B cell (primary cell): ENCODE results near the gene ZNF282. TPM values are rescaled to one million over a fixed set of nuclear protein-coding genes. Genes with fewer than 3 reads are reported as not detected.

Experiments
- ATAC-seq: fragments of 200-7000 bp; cut with Tn5 transposase; one replicate; pipeline ENCODE4 v1.10.0; 2021; ENCODE audit warnings: low read depth, mild to moderate bottlenecking, moderate number of reproducible peaks, moderate library complexity
- CTCF ChIA-PET: fragments of 350-600 bp; sonication (Branson Sonifier 250); formaldehyde crosslinking; loops from one replicate; lab custom pipeline; 2021; ENCODE audit warnings: antibody characterized with exemption, inconsistent platforms; lab: Charles Lee
- POLR2A ChIA-PET: fragments of 350-600 bp; sonication (Branson Sonifier 250); formaldehyde crosslinking; loops from one replicate; lab custom pipeline; 2021; ENCODE audit warnings: antibody characterized with exemption; lab: Charles Lee
- DNase-seq: peaks from one replicate; pipeline ENCODE4 v3.0.0; 2013
- H2AFZ ChIP-seq: 2 replicates; pipeline ENCODE4 v1.6.1; 2012; ENCODE audit warnings: mild to moderate bottlenecking, low read depth, low read length; ENCODE audit not compliant: insufficient read depth, poor library complexity, severe bottlenecking
- H3K27ac ChIP-seq, 2 donors: 1 replicate in 1 of 2; 2 replicates in 1 of 2; pipeline ENCODE4 v1.5.1; 2012 to 2013; ENCODE audit warnings: low read length in 2 of 2, mild to moderate bottlenecking in 2 of 2, moderate library complexity in 1 of 2
- H3K27me3 ChIP-seq, 4 experiments: fragments of 200-600 bp in 1 of 4; sonication (generic) in 1 of 4; replicated peaks in 1 of 4; 1 replicate in 2 of 4; 2 replicates in 2 of 4; pipeline versions ENCODE4 v1.6.1 to v1.7.0; 2013 to 2016; ENCODE audit warnings: low read length in 3 of 4, mild to moderate bottlenecking in 2 of 4, mixed read lengths in 1 of 4, moderate library complexity in 1 of 4; ENCODE audit not compliant: insufficient read depth in 4 of 4, control insufficient read depth in 3 of 4; ENCODE audit errors: control extremely low read depth in 1 of 4
- H3K36me3 ChIP-seq, 2 experiments: replicated peaks in 1 of 2; 1 replicate in 1 of 2; 2 replicates in 1 of 2; pipeline versions ENCODE4 v1.6.1 to v1.7.1; 2013; ENCODE audit warnings: low read length in 1 of 2; ENCODE audit not compliant: insufficient read depth in 2 of 2, control insufficient read depth in 1 of 2; ENCODE audit errors: control extremely low read depth in 1 of 2, extremely low read depth in 1 of 2
- H3K4me1 ChIP-seq, 2 donors: fragments of 200-600 bp in 1 of 2; sonication (generic) in 1 of 2; 1 replicate in 1 of 2; 2 replicates in 1 of 2; pipeline versions ENCODE4 v1.5.1 to v1.6.1; 2013 to 2017; ENCODE audit warnings: low read length in 2 of 2; ENCODE audit not compliant: control insufficient read depth in 2 of 2, insufficient read depth in 2 of 2
- H3K4me2 ChIP-seq: replicated peaks from 2 replicates; pipeline ENCODE3; 2012; ENCODE audit warnings: mild to moderate bottlenecking, low read depth, low read length; ENCODE audit not compliant: poor library complexity, severe bottlenecking
- H3K4me3 ChIP-seq, 5 experiments: fragments of 200-600 bp in 1 of 5; sonication (generic) in 1 of 5; 1 replicate in 3 of 5; 2 replicates in 2 of 5; pipeline versions ENCODE4 v1.5.1 to v1.7.0; 2011 to 2016; ENCODE audit warnings: low read length in 4 of 5, mild to moderate bottlenecking in 4 of 5, low read depth in 2 of 5, control low read depth in 1 of 5, moderate library complexity in 1 of 5; ENCODE audit not compliant: insufficient read depth in 1 of 5; ENCODE audit errors: control extremely low read depth in 1 of 5, extremely low read depth in 1 of 5
- H3K79me2 ChIP-seq: fragments of 200-600 bp; sonication (generic); one replicate; pipeline ENCODE4 v1.6.0; 2016; ENCODE audit warnings: low read length; ENCODE audit not compliant: control insufficient read depth, insufficient read depth
- H3K9ac ChIP-seq: fragments of 200-600 bp; sonication (generic); 2 replicates; pipeline ENCODE4 v1.6.1; 2017; ENCODE audit warnings: mild to moderate bottlenecking, low read length, moderate library complexity
- H3K9me3 ChIP-seq, 3 donors: one replicate each; pipeline versions ENCODE4 v1.6.1 to v1.7.1; 2013; ENCODE audit warnings: low read length in 2 of 3; ENCODE audit not compliant: control insufficient read depth in 2 of 3, insufficient read depth in 1 of 3; ENCODE audit errors: control extremely low read depth in 1 of 3
- H4K20me1 ChIP-seq: 2 replicates; pipeline ENCODE4 v1.6.0; 2012; ENCODE audit warnings: mild to moderate bottlenecking, low read length; ENCODE audit not compliant: insufficient read depth, control insufficient read depth, poor library complexity, severe bottlenecking
- H3K27ac Mint-ChIP-seq: one replicate; pipeline ENCODE4 v1.8.0; 2021; ENCODE audit warnings: mixed read lengths
- H3K27me3 Mint-ChIP-seq: one replicate; pipeline ENCODE4 v1.8.0; 2021; ENCODE audit warnings: mixed read lengths
- H3K4me1 Mint-ChIP-seq: one replicate; pipeline ENCODE4 v1.8.0; 2021; ENCODE audit warnings: mixed read lengths
- H3K4me3 Mint-ChIP-seq: one replicate; pipeline ENCODE4 v1.8.0; 2021; ENCODE audit warnings: mixed read lengths
- H3K9me3 Mint-ChIP-seq: one replicate; pipeline ENCODE4 v1.8.0; 2022; ENCODE audit warnings: mixed read lengths; ENCODE audit not compliant: insufficient read depth
- EZH2 ChIP-seq: IDR thresholded peaks from 2 replicates; pipeline ENCODE4 v1.6.1; 2012; ENCODE audit warnings: borderline replicate concordance, low read depth, mild to moderate bottlenecking, moderate library complexity, low read length; ENCODE audit not compliant: insufficient read depth, poor library complexity, severe bottlenecking
- WGBS: methylation state at CpG from one replicate; pipeline ENCODE4 v1.1.5; 2013; ENCODE audit warnings: missing lambda C conversion rate; ENCODE audit not compliant: insufficient coverage; 5-methylcytosine and 5-hydroxymethylcytosine counted together
- intact Hi-C: fragments of 100-400 bp; cut with micrococcal nuclease; formaldehyde crosslinking; loops from one replicate; pipeline ENCODE4 v1.10.0; 2022
- polyA plus RNA-seq: library from polyadenylated mRNA; depleted of rRNA; stranded (reverse); fragments of >200 nt; gene quantifications from 2 replicates; pipeline ENCODE4 v1.2.3, GENCODE V29; 2012
- total RNA-seq, 2 donors: library from RNA; stranded (reverse); fragments of 120-200 nt in 1 of 2; gene quantifications; 1 replicate in 1 of 2; 2 replicates in 1 of 2; pipeline versions ENCODE4 v1.2.3 to v1.2.4, GENCODE V29; 2013 to 2022
- TF ChIP-seq, protein P1 (sequence below): fragments of 200-600 bp; IDR thresholded peaks from one replicate; pipeline ENCODE4 v1.8.0; 2022; ENCODE audit warnings: antibody characterized with exemption, mild to moderate bottlenecking

The ZNF282 gene
- total and polyA plus RNA-seq, 2 donors (not counting 1 experiment from before 2014, with no cell fraction given), result 8.3 to 25.7 TPM

DNA sequence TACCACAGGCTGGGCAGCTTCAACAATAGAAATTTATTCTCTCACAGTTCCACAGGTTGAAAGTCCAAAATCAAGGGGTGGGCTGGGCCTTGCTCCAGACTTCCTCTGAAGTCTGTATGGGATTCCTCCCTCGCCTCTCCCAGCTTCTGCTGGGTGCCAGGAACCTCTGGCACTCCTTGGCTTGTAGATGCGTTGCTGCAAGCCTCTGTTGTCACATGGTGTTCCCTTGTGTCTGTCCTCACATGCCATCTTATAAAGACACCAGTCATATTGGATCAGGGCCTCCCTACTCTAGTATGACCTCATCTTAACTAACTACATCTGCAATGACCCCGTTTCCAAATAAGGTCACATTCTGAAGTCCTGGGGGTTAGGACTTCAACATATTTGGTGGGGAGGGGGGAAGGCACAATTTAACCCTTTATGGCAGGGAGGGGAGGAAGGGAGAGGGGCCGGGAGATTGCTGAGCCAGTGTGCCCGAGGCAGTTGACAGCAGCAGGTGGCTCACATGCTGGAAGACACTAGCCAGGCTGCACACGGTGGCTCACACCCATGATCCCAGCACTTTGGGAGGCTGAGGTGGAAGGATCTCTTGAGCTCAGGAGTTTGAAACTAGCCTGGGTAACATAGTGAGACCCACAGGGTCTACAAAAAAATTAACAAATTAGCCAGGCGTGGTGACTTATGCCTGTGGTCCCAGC lies 18.8 kb downstream of the ZNF282 start:
- no peaks in the 10 kb centered on the region for H3K4me1 Mint-ChIP-seq
- H3K9me3 Mint-ChIP-seq, result no peaks in the 10 kb centered on the region
- DNase-seq (no peak), ATAC-seq (no peak)
- 97% methylated on average over 6 of the region's 7 CpGs for WGBS
- TF ChIP-seq, protein P1, sequence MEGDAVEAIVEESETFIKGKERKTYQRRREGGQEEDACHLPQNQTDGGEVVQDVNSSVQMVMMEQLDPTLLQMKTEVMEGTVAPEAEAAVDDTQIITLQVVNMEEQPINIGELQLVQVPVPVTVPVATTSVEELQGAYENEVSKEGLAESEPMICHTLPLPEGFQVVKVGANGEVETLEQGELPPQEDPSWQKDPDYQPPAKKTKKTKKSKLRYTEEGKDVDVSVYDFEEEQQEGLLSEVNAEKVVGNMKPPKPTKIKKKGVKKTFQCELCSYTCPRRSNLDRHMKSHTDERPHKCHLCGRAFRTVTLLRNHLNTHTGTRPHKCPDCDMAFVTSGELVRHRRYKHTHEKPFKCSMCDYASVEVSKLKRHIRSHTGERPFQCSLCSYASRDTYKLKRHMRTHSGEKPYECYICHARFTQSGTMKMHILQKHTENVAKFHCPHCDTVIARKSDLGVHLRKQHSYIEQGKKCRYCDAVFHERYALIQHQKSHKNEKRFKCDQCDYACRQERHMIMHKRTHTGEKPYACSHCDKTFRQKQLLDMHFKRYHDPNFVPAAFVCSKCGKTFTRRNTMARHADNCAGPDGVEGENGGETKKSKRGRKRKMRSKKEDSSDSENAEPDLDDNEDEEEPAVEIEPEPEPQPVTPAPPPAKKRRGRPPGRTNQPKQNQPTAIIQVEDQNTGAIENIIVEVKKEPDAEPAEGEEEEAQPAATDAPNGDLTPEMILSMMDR, result no peak
- TF ChIP-seq EZH2, result no peak
- H4K20me1 ChIP-seq, result no peaks in the 10 kb centered on the region
- H3K9ac ChIP-seq, result no peak overlapping the region
- H3K27me3 ChIP-seq, result no peaks in the 10 kb centered on the region
- no peak overlapping the region for H3K27ac Mint-ChIP-seq
- no peaks in the 10 kb centered on the region for H3K4me1 ChIP-seq
- no peak overlapping the region for H2AFZ ChIP-seq
- no peaks in the 10 kb centered on the region for H3K9me3 ChIP-seq
- CTCF ChIA-PET, result interaction anchor here (0.7 kb wide), 1 partner anchor 19 kb away, joined by 6 read pairs; no protein-coding TSS in a partner anchor
- H3K79me2 ChIP-seq, result no peaks in the 10 kb centered on the region
- H3K4me3 Mint-ChIP-seq, result no peak overlapping the region
- intact Hi-C loops, result no loop called here
- no peak overlapping the region for H3K27ac ChIP-seq
- H3K27me3 Mint-ChIP-seq, result no peaks in the 10 kb centered on the region
- H3K4me2 ChIP-seq, result no peak overlapping the region
- H3K4me3 ChIP-seq, result no peak overlapping the region
- H3K36me3 ChIP-seq, result peaks cover 20 to 53% of the 10 kb centered on the region in 2 experiments
- POLR2A ChIA-PET, result no interaction called here

DNA sequence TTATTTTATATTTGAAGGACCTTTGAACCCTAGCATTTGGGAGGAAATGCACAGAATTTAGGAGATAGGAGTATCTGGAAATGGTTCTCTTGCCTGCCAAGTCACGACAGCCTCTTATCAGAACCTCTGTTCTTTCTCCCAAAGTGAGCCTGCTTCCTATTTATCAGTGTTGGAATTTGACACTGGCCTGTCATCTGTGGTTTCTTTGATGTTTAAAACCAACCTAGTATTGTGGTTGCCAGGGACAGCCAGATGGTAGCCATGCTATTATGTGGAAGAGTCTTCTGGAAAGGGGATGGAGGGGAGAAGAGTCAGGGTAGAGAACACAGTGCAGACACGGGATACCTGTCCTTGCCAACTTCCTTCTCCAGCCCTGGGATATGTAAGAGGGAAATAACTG lies 21.1 kb downstream of the ZNF282 start:
- no peaks in the 10 kb centered on the region for H3K4me1 Mint-ChIP-seq
- no peaks in the 10 kb centered on the region for H3K79me2 ChIP-seq
- no peak overlapping the region for H3K4me3 ChIP-seq
- H2AFZ ChIP-seq, result no peak overlapping the region
- ChIA-PET CTCF (no interaction called here), POLR2A (no interaction called here)
- H3K27me3 ChIP-seq, result no peaks in the 10 kb centered on the region
- no peak overlapping the region for H3K27ac ChIP-seq
- peaks cover 14 to 47% of the 10 kb centered on the region in 2 experiments for H3K36me3 ChIP-seq
- intact Hi-C loops, result no loop called here
- 100% methylated on average over 1 of the region's 2 CpGs for WGBS
- H3K4me1 ChIP-seq, result no peaks in the 10 kb centered on the region
- H3K4me3 Mint-ChIP-seq, result no peak overlapping the region
- H3K9me3 Mint-ChIP-seq, result no peaks in the 10 kb centered on the region
- TF ChIP-seq, protein P1, result no peak
- no peak for TF ChIP-seq EZH2
- no peak overlapping the region for H3K9ac ChIP-seq
- ATAC-seq (no peak), DNase-seq (no peak)
- no peak overlapping the region for H3K4me2 ChIP-seq
- no peak overlapping the region for H3K27ac Mint-ChIP-seq
- H3K9me3 ChIP-seq, result no peaks in the 10 kb centered on the region
- no peaks in the 10 kb centered on the region for H4K20me1 ChIP-seq
- H3K27me3 Mint-ChIP-seq, result no peaks in the 10 kb centered on the region
